ENCODE data around the gene ELL. TPM values are rescaled to one million over a fixed set of nuclear protein-coding genes. Genes with fewer than 3 reads are reported as not detected.

The ELL gene
- total RNA-seq, 2 experiments from 2014 or later: 46.2 to 46.8 TPM

DNA sequence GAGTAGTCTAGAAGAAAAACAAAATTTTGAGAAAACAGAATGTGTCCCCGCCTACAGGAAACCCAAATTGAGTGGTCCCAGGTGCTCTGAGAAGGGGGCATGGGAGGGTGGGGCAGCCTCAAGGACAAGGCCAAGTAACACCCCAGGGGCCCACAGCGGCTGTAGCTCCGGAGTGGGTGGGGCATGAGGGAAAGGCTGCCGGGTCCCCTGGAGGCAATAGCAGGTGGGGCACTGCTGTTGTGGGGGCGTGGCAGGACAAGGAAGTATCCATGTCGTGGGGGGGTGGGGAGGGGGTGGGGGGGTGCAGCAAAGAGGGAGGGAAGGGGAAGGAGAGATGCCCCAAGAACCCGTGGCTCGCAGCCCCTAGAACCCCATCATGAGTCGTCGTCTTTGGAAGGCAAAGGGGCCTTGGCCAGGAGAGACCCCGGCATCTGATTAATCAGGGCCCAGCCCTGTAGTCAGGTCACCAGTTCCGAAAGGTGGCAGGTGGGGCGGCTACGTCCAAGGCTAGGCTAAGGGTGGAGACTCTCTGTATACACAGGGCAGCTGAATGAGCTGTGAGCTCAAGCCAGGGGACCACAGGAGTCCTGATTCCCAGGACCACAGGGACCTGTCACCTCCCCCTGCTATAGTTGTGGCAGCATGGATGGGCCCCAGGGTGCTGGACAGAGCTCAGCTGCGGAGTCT lies 76.5 kb downstream of the ELL start:
- no peak overlapping the region for H3K4me3 Mint-ChIP-seq
- Histone ChIP-seq H3K4me1 (ENCODE audit: insufficient read depth, low read length) (peaks cover 20% of the 10 kb centered on the region), H3K9me3 (ENCODE audit: control insufficient read depth in 1 of 2, insufficient read depth in 1 of 2, low read length in 2 of 2) (peaks cover 0 to 8% of the 10 kb centered on the region in 2 experiments), H3K4me3 (ENCODE audit: low read length) (no peak overlapping the region), H3K27me3 (ENCODE audit: control insufficient read depth in 1 of 2, insufficient read depth in 2 of 2, low read length in 2 of 2) (no peaks in the 10 kb centered on the region), H3K27ac (ENCODE audit: low read depth in 1 of 2, low read length in 2 of 2) (no peak overlapping the region), H3K36me3 (ENCODE audit: insufficient read depth, low read length) (peaks cover 64% of the 10 kb centered on the region)
- no peak for ATAC-seq (ENCODE audit: poor library complexity)
- intact Hi-C loops (cut with DNase I, micrococcal nuclease): no loop called here
- H3K27me3 Mint-ChIP-seq: no peaks in the 10 kb centered on the region
- H3K27ac Mint-ChIP-seq: no peak overlapping the region
- no peaks in the 10 kb centered on the region for H3K9me3 Mint-ChIP-seq
- H3K36me3 Mint-ChIP-seq (ENCODE audit: low read depth): peaks cover 67% of the 10 kb centered on the region
- peaks cover 26% of the 10 kb centered on the region for H3K4me1 Mint-ChIP-seq (ENCODE audit: low read depth)
- ChIA-PET POLR2A (no interaction called here), CTCF (no interaction called here)
- TF ChIP-seq, protein P1, sequence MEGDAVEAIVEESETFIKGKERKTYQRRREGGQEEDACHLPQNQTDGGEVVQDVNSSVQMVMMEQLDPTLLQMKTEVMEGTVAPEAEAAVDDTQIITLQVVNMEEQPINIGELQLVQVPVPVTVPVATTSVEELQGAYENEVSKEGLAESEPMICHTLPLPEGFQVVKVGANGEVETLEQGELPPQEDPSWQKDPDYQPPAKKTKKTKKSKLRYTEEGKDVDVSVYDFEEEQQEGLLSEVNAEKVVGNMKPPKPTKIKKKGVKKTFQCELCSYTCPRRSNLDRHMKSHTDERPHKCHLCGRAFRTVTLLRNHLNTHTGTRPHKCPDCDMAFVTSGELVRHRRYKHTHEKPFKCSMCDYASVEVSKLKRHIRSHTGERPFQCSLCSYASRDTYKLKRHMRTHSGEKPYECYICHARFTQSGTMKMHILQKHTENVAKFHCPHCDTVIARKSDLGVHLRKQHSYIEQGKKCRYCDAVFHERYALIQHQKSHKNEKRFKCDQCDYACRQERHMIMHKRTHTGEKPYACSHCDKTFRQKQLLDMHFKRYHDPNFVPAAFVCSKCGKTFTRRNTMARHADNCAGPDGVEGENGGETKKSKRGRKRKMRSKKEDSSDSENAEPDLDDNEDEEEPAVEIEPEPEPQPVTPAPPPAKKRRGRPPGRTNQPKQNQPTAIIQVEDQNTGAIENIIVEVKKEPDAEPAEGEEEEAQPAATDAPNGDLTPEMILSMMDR (IDR thresholded peaks at IDR 0.05): no peak
- DNase-seq: no peak

DNA sequence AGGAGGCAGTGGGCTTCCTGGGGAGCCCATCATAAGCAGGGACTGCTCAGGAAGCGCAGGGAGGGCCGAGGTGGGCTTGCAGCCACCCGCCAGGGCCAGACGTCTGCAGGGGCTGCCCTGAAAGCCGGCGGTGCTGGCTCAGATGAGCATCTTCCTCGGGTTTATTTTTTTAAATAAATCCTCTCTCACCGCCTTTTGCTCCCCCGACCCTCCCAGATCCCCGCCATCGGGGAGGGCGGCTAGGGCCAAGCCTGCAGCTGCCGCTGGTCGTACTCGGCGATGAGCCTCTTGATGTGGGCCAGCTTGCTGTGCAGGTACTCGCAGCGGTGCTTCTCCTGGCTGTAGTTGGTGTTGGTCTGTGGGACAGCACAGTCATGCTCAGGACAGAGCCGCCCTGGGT lies 77.4 kb downstream of the ELL start:
- TF ChIP-seq, protein P1 (IDR thresholded peaks at IDR 0.05): no peak
- intact Hi-C loops (cut with DNase I, micrococcal nuclease): no loop called here
- peaks cover 29% of the 10 kb centered on the region for H3K4me1 Mint-ChIP-seq (ENCODE audit: low read depth)
- CTCF ChIA-PET: no interaction called here
- POLR2A ChIA-PET: no interaction called here
- H3K4me3 ChIP-seq (ENCODE audit: low read length): no peak overlapping the region
- no peaks in the 10 kb centered on the region for H3K9me3 Mint-ChIP-seq
- H3K27me3 Mint-ChIP-seq: no peaks in the 10 kb centered on the region
- peaks cover 23% of the 10 kb centered on the region for H3K4me1 ChIP-seq (ENCODE audit: insufficient read depth, low read length)
- peaks cover 0 to 8% of the 10 kb centered on the region in 2 experiments for H3K9me3 ChIP-seq (ENCODE audit: control insufficient read depth in 1 of 2, insufficient read depth in 1 of 2, low read length in 2 of 2)
- peaks cover 55% of the 10 kb centered on the region for H3K36me3 ChIP-seq (ENCODE audit: insufficient read depth, low read length)
- no peak overlapping the region for H3K27ac ChIP-seq (ENCODE audit: low read depth in 1 of 2, low read length in 2 of 2)
- H3K4me3 Mint-ChIP-seq: no peak overlapping the region
- H3K27ac Mint-ChIP-seq: no peak overlapping the region
- ATAC-seq (ENCODE audit: poor library complexity) (no peak), DNase-seq (no peak)
- peaks cover 63% of the 10 kb centered on the region for H3K36me3 Mint-ChIP-seq (ENCODE audit: low read depth)
- no peaks in the 10 kb centered on the region for H3K27me3 ChIP-seq (ENCODE audit: control insufficient read depth in 1 of 2, insufficient read depth in 2 of 2, low read length in 2 of 2)

- POLR2A ChIA-PET: no interaction called here
- Histone ChIP-seq H3K27ac (ENCODE audit: low read depth in 1 of 2, low read length in 2 of 2) (no peak overlapping the region), H3K27me3 (ENCODE audit: control insufficient read depth in 1 of 2, insufficient read depth in 2 of 2, low read length in 2 of 2) (no peaks in the 10 kb centered on the region), H3K36me3 (ENCODE audit: insufficient read depth, low read length) (peaks cover 48% of the 10 kb centered on the region), H3K4me3 (ENCODE audit: low read length) (no peak overlapping the region), H3K4me1 (ENCODE audit: insufficient read depth, low read length) (peaks cover 23% of the 10 kb centered on the region), H3K9me3 (ENCODE audit: control insufficient read depth in 1 of 2, insufficient read depth in 1 of 2, low read length in 2 of 2) (peaks cover 0 to 8% of the 10 kb centered on the region in 2 experiments)
- CTCF ChIA-PET: no interaction called here
- Mint-ChIP-seq H3K27me3 (no peaks in the 10 kb centered on the region), H3K27ac (no peak overlapping the region), H3K4me1 (ENCODE audit: low read depth) (peaks cover 29% of the 10 kb centered on the region), H3K9me3 (no peaks in the 10 kb centered on the region), H3K4me3 (no peak overlapping the region), H3K36me3 (ENCODE audit: low read depth) (peaks cover 56% of the 10 kb centered on the region)
- TF ChIP-seq, protein P1 (IDR thresholded peaks at IDR 0.05): no peak
- ATAC-seq (ENCODE audit: poor library complexity) (no peak), DNase-seq (no peak)
- intact Hi-C loops (cut with DNase I, micrococcal nuclease): no loop called here
Observed at GRCh38 chr19:18443831-18444230, 78.0 kb downstream of the ELL start.

Data from CD4-positive, alpha-beta T cell (primary cell).